ENCODE measurements around the gene PIK3R1.

Gene PIK3R1

DNA sequence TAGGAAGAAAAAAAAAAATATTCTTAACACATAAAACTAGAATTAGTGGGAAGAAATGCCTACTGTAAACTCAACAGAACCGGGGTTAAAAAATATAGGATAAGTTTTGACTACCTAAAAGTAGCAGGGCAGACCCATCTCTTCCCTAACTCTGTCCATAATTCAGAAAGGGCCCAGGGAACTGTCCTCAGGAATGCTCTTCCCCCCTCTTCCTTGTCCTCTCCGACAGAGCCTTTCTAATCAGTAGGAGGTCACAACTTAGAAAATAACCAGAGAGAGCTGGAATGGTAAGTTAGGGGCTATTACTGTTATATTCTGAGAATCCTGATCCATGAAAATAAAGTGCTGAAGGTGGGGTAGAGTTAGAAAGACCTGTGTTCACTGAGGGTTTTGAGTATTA lies 22.2 kb downstream of the PIK3R1 start:
- no peak for TF ChIP-seq NFIC (IDR thresholded peaks at IDR 0.05)
- TF ChIP-seq, protein P1, sequence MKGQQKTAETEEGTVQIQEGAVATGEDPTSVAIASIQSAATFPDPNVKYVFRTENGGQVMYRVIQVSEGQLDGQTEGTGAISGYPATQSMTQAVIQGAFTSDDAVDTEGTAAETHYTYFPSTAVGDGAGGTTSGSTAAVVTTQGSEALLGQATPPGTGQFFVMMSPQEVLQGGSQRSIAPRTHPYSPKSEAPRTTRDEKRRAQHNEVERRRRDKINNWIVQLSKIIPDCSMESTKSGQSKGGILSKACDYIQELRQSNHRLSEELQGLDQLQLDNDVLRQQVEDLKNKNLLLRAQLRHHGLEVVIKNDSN (IDR thresholded peaks at IDR 0.05) = no peak
- no peak for TF ChIP-seq TEAD4 (IDR thresholded peaks at IDR 0.05)
- TF ChIP-seq TAF1 (IDR thresholded peaks at IDR 0.05; ENCODE audit: low read depth) = no peak
- TF ChIP-seq FOXM1 (IDR thresholded peaks at IDR 0.05; ENCODE audit: borderline replicate concordance, low read depth) = no peak
- no peak for TF ChIP-seq CEBPB (IDR thresholded peaks at IDR 0.05)

DNA sequence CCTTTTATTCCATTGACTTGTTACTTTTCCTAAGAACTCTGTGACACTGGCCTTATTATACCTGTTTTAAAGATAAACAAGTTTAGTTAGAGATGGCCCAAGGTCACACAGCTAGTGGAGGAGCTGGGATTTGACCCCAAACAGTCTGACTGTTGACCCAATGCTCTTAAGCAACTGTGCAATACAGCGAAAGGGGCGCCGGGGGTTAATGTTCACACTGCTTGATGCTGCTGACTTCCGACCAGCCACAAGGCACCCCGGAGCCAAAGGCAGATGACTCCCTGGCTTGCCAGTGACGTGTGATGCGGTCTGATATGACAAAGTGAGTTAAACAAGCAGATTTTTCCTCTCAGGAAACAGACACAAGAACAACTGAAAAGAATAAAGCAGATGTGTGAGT lies 23.9 kb downstream of the PIK3R1 start:
- TF ChIP-seq FOXM1 (IDR thresholded peaks at IDR 0.05; ENCODE audit: borderline replicate concordance, low read depth) = no peak
- TF ChIP-seq ZBTB7A (IDR thresholded peaks at IDR 0.05; ENCODE audit: low read depth) = no peak
- TF ChIP-seq, protein P2, sequence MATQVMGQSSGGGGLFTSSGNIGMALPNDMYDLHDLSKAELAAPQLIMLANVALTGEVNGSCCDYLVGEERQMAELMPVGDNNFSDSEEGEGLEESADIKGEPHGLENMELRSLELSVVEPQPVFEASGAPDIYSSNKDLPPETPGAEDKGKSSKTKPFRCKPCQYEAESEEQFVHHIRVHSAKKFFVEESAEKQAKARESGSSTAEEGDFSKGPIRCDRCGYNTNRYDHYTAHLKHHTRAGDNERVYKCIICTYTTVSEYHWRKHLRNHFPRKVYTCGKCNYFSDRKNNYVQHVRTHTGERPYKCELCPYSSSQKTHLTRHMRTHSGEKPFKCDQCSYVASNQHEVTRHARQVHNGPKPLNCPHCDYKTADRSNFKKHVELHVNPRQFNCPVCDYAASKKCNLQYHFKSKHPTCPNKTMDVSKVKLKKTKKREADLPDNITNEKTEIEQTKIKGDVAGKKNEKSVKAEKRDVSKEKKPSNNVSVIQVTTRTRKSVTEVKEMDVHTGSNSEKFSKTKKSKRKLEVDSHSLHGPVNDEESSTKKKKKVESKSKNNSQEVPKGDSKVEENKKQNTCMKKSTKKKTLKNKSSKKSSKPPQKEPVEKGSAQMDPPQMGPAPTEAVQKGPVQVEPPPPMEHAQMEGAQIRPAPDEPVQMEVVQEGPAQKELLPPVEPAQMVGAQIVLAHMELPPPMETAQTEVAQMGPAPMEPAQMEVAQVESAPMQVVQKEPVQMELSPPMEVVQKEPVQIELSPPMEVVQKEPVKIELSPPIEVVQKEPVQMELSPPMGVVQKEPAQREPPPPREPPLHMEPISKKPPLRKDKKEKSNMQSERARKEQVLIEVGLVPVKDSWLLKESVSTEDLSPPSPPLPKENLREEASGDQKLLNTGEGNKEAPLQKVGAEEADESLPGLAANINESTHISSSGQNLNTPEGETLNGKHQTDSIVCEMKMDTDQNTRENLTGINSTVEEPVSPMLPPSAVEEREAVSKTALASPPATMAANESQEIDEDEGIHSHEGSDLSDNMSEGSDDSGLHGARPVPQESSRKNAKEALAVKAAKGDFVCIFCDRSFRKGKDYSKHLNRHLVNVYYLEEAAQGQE (IDR thresholded peaks at IDR 0.05; ENCODE audit: low read depth) = no peak
- TF ChIP-seq EGR1 (IDR thresholded peaks at IDR 0.05) = no peak
- no peak for TF ChIP-seq TEAD4 (IDR thresholded peaks at IDR 0.05)
- TF ChIP-seq CEBPB (IDR thresholded peaks at IDR 0.05) = no peak
- no peak for TF ChIP-seq NFIC (IDR thresholded peaks at IDR 0.05)
- TF ChIP-seq, protein P1 (IDR thresholded peaks at IDR 0.05) = no peak
- TF ChIP-seq TCF12 (IDR thresholded peaks at IDR 0.05; ENCODE audit: low read depth) = no peak
- no peak for TF ChIP-seq TAF1 (IDR thresholded peaks at IDR 0.05; ENCODE audit: low read depth)
- no peak for TF ChIP-seq RAD21 (IDR thresholded peaks at IDR 0.05; ENCODE audit: low read depth)
- no peak for TF ChIP-seq EP300 (IDR thresholded peaks at IDR 0.05; ENCODE audit: borderline replicate concordance)
- no peak for TF ChIP-seq CREB1 (IDR thresholded peaks at IDR 0.05; ENCODE audit: low read depth)
- TF ChIP-seq, protein P3, sequence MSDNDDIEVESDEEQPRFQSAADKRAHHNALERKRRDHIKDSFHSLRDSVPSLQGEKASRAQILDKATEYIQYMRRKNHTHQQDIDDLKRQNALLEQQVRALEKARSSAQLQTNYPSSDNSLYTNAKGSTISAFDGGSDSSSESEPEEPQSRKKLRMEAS (IDR thresholded peaks at IDR 0.05) = no peak
- no peak for TF ChIP-seq YY1 (IDR thresholded peaks at IDR 0.05; ENCODE audit: low read depth)

DNA sequence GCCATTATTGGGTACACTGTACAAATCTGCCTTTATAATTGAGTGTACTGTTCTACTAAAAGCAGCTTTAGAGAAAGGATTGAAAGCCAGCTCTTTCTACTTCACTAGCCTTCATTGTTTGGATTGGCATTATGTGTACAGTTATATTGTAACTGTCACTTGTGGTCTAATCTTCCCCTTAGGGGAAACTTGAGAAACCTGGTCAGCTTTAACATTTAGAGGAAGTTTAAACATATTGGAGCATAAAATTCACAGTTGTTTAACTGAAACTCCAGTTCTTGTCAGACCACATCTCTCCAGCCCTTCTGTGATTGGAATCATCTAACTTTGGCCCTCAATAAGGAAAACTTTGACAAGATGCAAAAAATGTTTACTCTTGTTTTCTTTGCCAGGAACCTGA lies 24.6 kb downstream of the PIK3R1 start:
- no peak for TF ChIP-seq EGR1 (IDR thresholded peaks at IDR 0.05)
- TF ChIP-seq, protein P3 (IDR thresholded peaks at IDR 0.05) = no peak
- no peak for TF ChIP-seq ZBTB7A (IDR thresholded peaks at IDR 0.05; ENCODE audit: low read depth)
- no peak for TF ChIP-seq NFIC (IDR thresholded peaks at IDR 0.05)
- TF ChIP-seq, protein P2 (IDR thresholded peaks at IDR 0.05; ENCODE audit: low read depth) = no peak
- no peak for TF ChIP-seq CEBPB (IDR thresholded peaks at IDR 0.05)
- no peak for TF ChIP-seq YY1 (IDR thresholded peaks at IDR 0.05; ENCODE audit: low read depth)
- no peak for TF ChIP-seq FOXM1 (IDR thresholded peaks at IDR 0.05; ENCODE audit: borderline replicate concordance, low read depth)
- TF ChIP-seq EP300 (IDR thresholded peaks at IDR 0.05; ENCODE audit: borderline replicate concordance) = no peak
- no peak for TF ChIP-seq RAD21 (IDR thresholded peaks at IDR 0.05; ENCODE audit: low read depth)
- TF ChIP-seq TAF1 (IDR thresholded peaks at IDR 0.05; ENCODE audit: low read depth) = no peak
- TF ChIP-seq TCF12 (IDR thresholded peaks at IDR 0.05; ENCODE audit: low read depth) = no peak
- no peak for TF ChIP-seq TEAD4 (IDR thresholded peaks at IDR 0.05)
- TF ChIP-seq, protein P1 (IDR thresholded peaks at IDR 0.05) = no peak
- TF ChIP-seq CREB1 (IDR thresholded peaks at IDR 0.05; ENCODE audit: low read depth) = no peak

DNA sequence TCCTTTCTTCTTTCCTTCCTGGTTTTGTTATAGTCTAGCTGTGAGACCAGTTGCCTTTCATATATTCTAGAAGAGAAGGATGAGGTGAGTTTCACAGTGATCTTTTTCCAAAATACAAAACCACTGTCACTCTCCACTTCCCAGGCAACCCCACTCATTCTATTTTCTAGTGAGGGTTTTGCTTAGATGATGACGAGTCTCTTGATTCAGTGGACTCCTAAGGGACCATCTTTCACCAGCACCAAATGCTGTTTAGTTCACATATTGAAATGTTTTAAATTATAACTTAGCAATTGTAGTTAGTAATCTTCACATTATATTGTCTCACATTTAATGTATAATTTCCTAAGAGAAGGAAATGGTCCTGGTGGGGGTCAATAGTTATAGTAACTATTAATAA lies 25.2 kb downstream of the PIK3R1 start:
- TF ChIP-seq RAD21 (IDR thresholded peaks at IDR 0.05; ENCODE audit: low read depth) = no peak
- TF ChIP-seq FOXM1 (IDR thresholded peaks at IDR 0.05; ENCODE audit: borderline replicate concordance, low read depth) = no peak
- no peak for TF ChIP-seq NFIC (IDR thresholded peaks at IDR 0.05)
- TF ChIP-seq, protein P3 (IDR thresholded peaks at IDR 0.05) = no peak
- TF ChIP-seq TEAD4 (IDR thresholded peaks at IDR 0.05) = no peak
- TF ChIP-seq ZBTB7A (IDR thresholded peaks at IDR 0.05; ENCODE audit: low read depth) = no peak
- TF ChIP-seq, protein P2 (IDR thresholded peaks at IDR 0.05; ENCODE audit: low read depth) = no peak
- no peak for TF ChIP-seq YY1 (IDR thresholded peaks at IDR 0.05; ENCODE audit: low read depth)
- TF ChIP-seq CEBPB (IDR thresholded peaks at IDR 0.05) = no peak
- TF ChIP-seq, protein P1 (IDR thresholded peaks at IDR 0.05) = no peak
- no peak for TF ChIP-seq TCF12 (IDR thresholded peaks at IDR 0.05; ENCODE audit: low read depth)
- no peak for TF ChIP-seq CREB1 (IDR thresholded peaks at IDR 0.05; ENCODE audit: low read depth)
- TF ChIP-seq EP300 (IDR thresholded peaks at IDR 0.05; ENCODE audit: borderline replicate concordance) = no peak
- no peak for TF ChIP-seq TAF1 (IDR thresholded peaks at IDR 0.05; ENCODE audit: low read depth)
- no peak for TF ChIP-seq EGR1 (IDR thresholded peaks at IDR 0.05)
